Brain microvascular endothelial cell (primary cell): Measurements from ENCODE around the gene CFAP46.

Experiments used
- DNase-seq: peaks from one replicate; pipeline ENCODE4 v3.0.0-alpha.2; 2020
- H3K27ac ChIP-seq: fragments of 250-450 bp; sonication (Bioruptor Pico); 2 replicates; pipeline ENCODE4 v1.5.1; 2020; ENCODE audit warnings: mild to moderate bottlenecking, moderate library complexity
- H3K27me3 ChIP-seq: fragments of 250-450 bp; sonication (Bioruptor Pico); replicated peaks from 2 replicates; pipeline ENCODE4 v1.5.1; 2020; ENCODE audit warnings: mild to moderate bottlenecking
- H3K36me3 ChIP-seq: fragments of 250-450 bp; sonication (Bioruptor Pico); replicated peaks from 2 replicates; pipeline ENCODE4 v1.5.1; 2020; ENCODE audit warnings: mild to moderate bottlenecking
- H3K4me3 ChIP-seq: 2 replicates; pipeline ENCODE4 v1.5.1; 2011; ENCODE audit warnings: low read depth, mild to moderate bottlenecking, control low read depth, low read length, moderate library complexity
- CTCF ChIP-seq: IDR thresholded peaks from 2 replicates; pipeline ENCODE4 v1.5.1; 2011; ENCODE audit warnings: low read depth, mild to moderate bottlenecking, moderate library complexity, low read length, control low read depth, inconsistent platforms; ENCODE audit errors: missing control alignments
- in situ Hi-C: cut with HindIII; loops from 2 replicates; pipeline ENCODE4 v1.10.0; 2017; ENCODE audit warnings: low sequenced_read_pairs, low pct_ligation_motif_present

Gene CFAP46

GRCh38 chr10:132770061-132771021 lies 172.0 kb downstream of the CFAP46 start:
- in situ Hi-C loops = no loop called here
- H3K36me3 ChIP-seq = peaks cover 3% of the 10 kb centered on the region
- H3K27me3 ChIP-seq = no peaks in the 10 kb centered on the region
- no peak for DNase-seq
- TF ChIP-seq CTCF = no peak
- H3K27ac ChIP-seq = no peak overlapping the region
- no peak overlapping the region for H3K4me3 ChIP-seq

- in situ Hi-C loops = no loop called here
Observed at GRCh38 chr10:132768346-132769248, 173.8 kb downstream of the CFAP46 start.

DNA sequence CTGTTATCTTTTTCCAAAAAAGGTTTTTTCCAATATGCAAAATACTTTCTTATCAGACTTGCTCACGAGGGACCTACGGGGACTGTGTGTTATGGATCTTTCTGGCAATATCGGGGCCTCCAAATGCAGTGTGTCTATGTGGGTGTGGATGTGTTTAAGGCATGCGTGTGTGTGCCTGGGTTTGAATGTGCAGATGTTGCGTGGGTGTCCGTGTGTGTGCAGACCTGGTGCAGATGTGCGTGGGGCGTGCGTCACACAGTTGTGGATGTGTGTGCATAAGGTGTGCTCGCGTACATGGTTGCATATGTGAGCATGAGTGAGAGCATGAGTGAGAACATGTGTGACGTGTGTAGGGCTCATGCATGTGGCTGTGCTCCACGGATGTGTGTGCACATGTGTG lies 176.1 kb downstream of the CFAP46 start:
- peaks cover 3% of the 10 kb centered on the region for H3K36me3 ChIP-seq
- H3K4me3 ChIP-seq = no peak overlapping the region
- DNase-seq = no peak
- in situ Hi-C loops = no loop called here
- TF ChIP-seq CTCF = no peak
- H3K27me3 ChIP-seq = no peaks in the 10 kb centered on the region
- H3K27ac ChIP-seq = no peak overlapping the region

More at GRCh38 chr10:132768346-132769248, 173.8 kb downstream of the CFAP46 start:
- Histone ChIP-seq H3K27me3 (no peaks in the 10 kb centered on the region), H3K27ac (no peak overlapping the region), H3K36me3 (peaks cover 3% of the 10 kb centered on the region), H3K4me3 (no peak overlapping the region)
- DNase-seq = no peak
- no peak for TF ChIP-seq CTCF

DNA sequence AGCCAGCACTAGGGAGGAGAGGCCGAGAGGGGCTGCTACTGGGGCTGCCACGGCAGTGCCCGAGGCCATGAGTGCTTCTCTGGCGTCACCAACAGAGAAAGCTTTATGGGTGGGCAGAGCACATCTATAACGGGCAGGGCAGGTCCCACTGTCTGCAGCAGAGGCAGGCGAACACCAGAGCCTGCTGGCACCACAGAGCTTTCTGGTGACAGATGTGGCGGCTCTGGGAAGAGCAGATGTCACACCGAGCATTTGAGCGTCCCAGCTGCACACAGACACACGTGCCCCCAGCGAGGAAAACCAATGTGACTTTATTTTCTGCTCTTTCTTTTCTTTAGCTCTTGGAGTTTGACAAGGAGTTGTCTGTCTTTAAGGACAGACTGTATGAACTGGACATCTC lies 176.9 kb downstream of the CFAP46 start:
- Histone ChIP-seq H3K36me3 (no peaks in the 10 kb centered on the region), H3K27ac (no peak overlapping the region), H3K4me3 (no peak overlapping the region), H3K27me3 (no peaks in the 10 kb centered on the region)
- in situ Hi-C loops = no loop called here
- no peak for DNase-seq
- no peak for TF ChIP-seq CTCF

DNA sequence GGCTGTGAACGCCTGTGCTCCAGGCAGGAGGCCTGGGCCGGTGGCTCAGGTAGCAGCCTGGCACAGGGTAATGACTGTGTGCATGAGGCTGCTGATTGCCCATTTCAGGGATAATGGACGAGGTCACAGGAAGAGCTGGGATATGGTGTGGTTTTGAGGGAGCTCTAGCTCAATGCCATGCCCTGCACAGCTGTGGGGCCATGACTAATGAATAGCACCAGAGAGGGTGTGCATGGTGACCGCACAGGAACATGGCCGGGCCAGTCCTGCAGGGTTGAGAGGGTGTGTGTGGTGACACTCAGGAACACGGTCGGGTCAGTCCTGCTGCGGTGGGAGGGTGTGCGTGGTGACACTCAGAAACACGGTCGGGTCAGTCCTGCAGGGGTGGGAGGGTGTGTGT lies 178.3 kb downstream of the CFAP46 start:
- TF ChIP-seq CTCF = no peak
- in situ Hi-C loops = no loop called here
- no peak for DNase-seq

More for the DNA sequence above, 178.3 kb downstream of the CFAP46 start:
- no peak overlapping the region for H3K4me3 ChIP-seq
- no peaks in the 10 kb centered on the region for H3K36me3 ChIP-seq
- H3K27ac ChIP-seq = no peak overlapping the region
- no peaks in the 10 kb centered on the region for H3K27me3 ChIP-seq
